GM18526 (cell line): ENCODE data around the gene PTK7.

Experiments used
- POLR2A ChIP-seq: IDR thresholded peaks from 3 replicates; pipeline ENCODE4 v1.6.1; 2011; ENCODE audit not compliant: insufficient read length; ENCODE audit errors: extremely low read depth

The PTK7 gene

GRCh38 chr6:43050981-43051380, 25.1 kb upstream of the PTK7 start:
- TF ChIP-seq POLR2A = no peak

GRCh38 chr6:43052225-43052841, 23.8 kb upstream of the PTK7 start:
- TF ChIP-seq POLR2A = no peak

GRCh38 chr6:43052842-43053544, 23.1 kb upstream of the PTK7 start:
- TF ChIP-seq POLR2A = no peak

- peak; percentile 89 for TF ChIP-seq POLR2A
These were observed 22.4 kb upstream of the PTK7 start, which contains the start of gene CUL7 for GRCh38 chr6:43053545-43054205. TSS of gene CUL7 (minus strand) at chr6:43053851. CDS start at chr6:43052788, 1,063 bp downstream.

- no peak for TF ChIP-seq POLR2A
These were observed 21.7 kb upstream of the PTK7 start for GRCh38 chr6:43054206-43054943.

- TF ChIP-seq POLR2A = no peak
These were observed 20.1 kb upstream of the PTK7 start for GRCh38 chr6:43055966-43056365.

GRCh38 chr6:43058531-43058930, 17.6 kb upstream of the PTK7 start:
- no peak for TF ChIP-seq POLR2A

GRCh38 chr6:43059168-43060033, 16.7 kb upstream of the PTK7 start, which contains the start of the genes KLC4 and MRPL2:
TSS of gene KLC4 (plus strand) at chr6:43059631. CDS start at chr6:43061336, 1,705 bp downstream.
TSS of gene MRPL2 (minus strand) at chr6:43059434. CDS start at chr6:43059381, 53 bp downstream.
- TF ChIP-seq POLR2A = peak; percentile 91

- no peak for TF ChIP-seq POLR2A
These were observed 15.9 kb upstream of the PTK7 start for GRCh38 chr6:43060034-43060754.

GRCh38 chr6:43060755-43061633, 15.1 kb upstream of the PTK7 start:
- TF ChIP-seq POLR2A = no peak

- TF ChIP-seq POLR2A = no peak
These were observed 14.3 kb upstream of the PTK7 start for GRCh38 chr6:43061861-43062260.

GRCh38 chr6:43062818-43063217, 13.3 kb upstream of the PTK7 start:
- TF ChIP-seq POLR2A = no peak
